K562 (cell line): ENCODE results near the gene KBTBD13. TPM values are rescaled to one million over a fixed set of nuclear protein-coding genes. Genes with fewer than 3 reads are reported as not detected.

Experiments used
- ATAC-seq: fragments of 200-7000 bp; cut with Tn5 transposase; 3 replicates; pipeline ENCODE4 v1.9.1; 2020; ENCODE audit warnings: moderate library complexity
- BruUV-seq: library from RNA; stranded (reverse); fragments of 400-500 nt; replicated peaks from 2 replicates; lab custom pipeline; 2021; lab: Mats Ljungman, UMichigan
- CTCF ChIA-PET: fragments of 300-600 bp; formaldehyde crosslinking; extraction: SDS; loops from one replicate; lab custom pipeline; 2021; ENCODE audit warnings: low intra/inter-chr PET ratio; lab: Yijun Ruan, JAX
- POLR2A ChIA-PET: fragments of 300-600, 350-650 bp; sonication (Branson Sonifier 250); formaldehyde crosslinking; extraction: SDS; loops from one replicate; lab custom pipeline; 2021; ENCODE audit warnings: antibody characterized with exemption, inconsistent platforms; lab: Yijun Ruan, JAX
- DNase-seq, 4 experiments: peaks; one replicate each; pipeline versions ENCODE4 v3.0.0 to v3.0.0-alpha.2; 2011 to 2018; ENCODE audit warnings: low spot score in 3 of 4, mixed read lengths in 3 of 4; ENCODE audit errors: extremely low read depth in 1 of 4
- FAIRE-seq: peaks from 2 replicates; lab custom pipeline; 2011; peaks lifted over from hg19 to GRCh38; lab: Jason Lieb, UNC
- H2AFZ ChIP-seq: 2 replicates; pipeline ENCODE4 v1.6.0; 2011; ENCODE audit warnings: low read depth, low read length, control low read depth, inconsistent platforms
- H3K27ac ChIP-seq: fragments of 200-600 bp; 3 replicates; pipeline ENCODE4 v1.8.0; 2011; ENCODE audit warnings: low read depth, mild to moderate bottlenecking, control low read depth, inconsistent platforms, low read length, moderate library complexity, mixed read lengths; ENCODE audit errors: extremely low read depth
- H3K27me3 ChIP-seq, 2 experiments: fragments of 300-600 bp in 1 of 2; 2 replicates in 1 of 2; 3 replicates in 1 of 2; pipeline versions ENCODE4 v1.6.0 to v1.8.0; 2011; ENCODE audit warnings: inconsistent platforms in 2 of 2, low read length in 2 of 2, mild to moderate bottlenecking in 1 of 2, mixed read lengths in 1 of 2, moderate library complexity in 1 of 2; ENCODE audit not compliant: control insufficient read depth in 2 of 2, insufficient read depth in 2 of 2
- H3K36me3 ChIP-seq: fragments of 300-600 bp; 3 replicates; pipeline ENCODE4 v1.8.0; 2011; ENCODE audit warnings: mild to moderate bottlenecking, low read length, inconsistent platforms; ENCODE audit not compliant: control insufficient read depth, insufficient read depth
- H3K4me1 ChIP-seq, 2 experiments: fragments of 200-600 bp in 1 of 2; replicated peaks in 1 of 2; 2 replicates in 1 of 2; 3 replicates in 1 of 2; pipeline versions ENCODE4 v1.5.1 to v1.8.0; 2011; ENCODE audit warnings: inconsistent platforms in 2 of 2, low read length in 2 of 2, mild to moderate bottlenecking in 1 of 2, mixed read lengths in 1 of 2, moderate library complexity in 1 of 2; ENCODE audit not compliant: control insufficient read depth in 2 of 2, insufficient read depth in 2 of 2
- H3K4me2 ChIP-seq: 2 replicates; pipeline ENCODE4 v1.6.1; 2011; ENCODE audit warnings: low read length, control low read depth, inconsistent platforms, mixed read lengths; ENCODE audit not compliant: insufficient read depth
- H3K4me3 ChIP-seq: fragments of 200-600 bp; sonication (generic), shearing (Covaris generic); 2 replicates; pipeline ENCODE4 v1.5.1; 2016; ENCODE audit warnings: control low read depth, inconsistent platforms
- H3K79me2 ChIP-seq: fragments of 200-600 bp; 3 replicates; pipeline ENCODE4 v1.8.0; 2011; ENCODE audit warnings: low read length, inconsistent platforms; ENCODE audit not compliant: control insufficient read depth, insufficient read depth
- H3K9ac ChIP-seq, 2 experiments: 2 replicates each; pipeline versions ENCODE4 v1.6.0 to v1.6.1; 2011; ENCODE audit warnings: low read depth in 2 of 2, low read length in 2 of 2, control low read depth in 1 of 2, inconsistent platforms in 1 of 2, mild to moderate bottlenecking in 1 of 2, mixed read lengths in 1 of 2; ENCODE audit not compliant: insufficient read depth in 1 of 2
- H3K9me1 ChIP-seq: one replicate; pipeline ENCODE4 v1.6.0; 2011; ENCODE audit warnings: inconsistent platforms, mild to moderate bottlenecking, low read length, moderate library complexity; ENCODE audit not compliant: control insufficient read depth, insufficient read depth
- H3K9me3 ChIP-seq: replicated peaks from 2 replicates; pipeline ENCODE4 v1.5.1; 2011; ENCODE audit warnings: low read depth, low read length, inconsistent platforms; ENCODE audit not compliant: control insufficient read depth, insufficient read depth
- H4K20me1 ChIP-seq: replicated peaks from 2 replicates; pipeline ENCODE4 v1.6.1; 2011; ENCODE audit warnings: low read length, inconsistent platforms, mixed read lengths; ENCODE audit not compliant: control insufficient read depth, insufficient read depth
- ARID3A ChIP-seq: IDR thresholded peaks from 2 replicates; pipeline ENCODE4 v1.6.1; 2012; ENCODE audit warnings: low read depth, low read length, improper control_type of control experiment, borderline replicate concordance
- DDX20 ChIP-seq: fragments of 450-650 bp; IDR thresholded peaks from 2 replicates; pipeline ENCODE4 v1.6.1; 2016; ENCODE audit warnings: missing genetic modification characterization, low read depth, mild to moderate bottlenecking, missing compliant biosample characterization, moderate library complexity
- FOXK2 ChIP-seq, 2 experiments: fragments of 450-650 bp; IDR thresholded peaks in 1 of 2; conservative IDR thresholded peaks in 1 of 2; 2 replicates each; pipeline ENCODE4 v1.6.1; 2016; ENCODE audit warnings: low read depth in 2 of 2, mild to moderate bottlenecking in 1 of 2
- HSF4 ChIP-seq: fragments of 250-450 bp; sonication (Bioruptor Pico); IDR thresholded peaks from 2 replicates; pipeline ENCODE4 v2.1.2; 2022; ENCODE audit warnings: mild to moderate bottlenecking, moderate library complexity, borderline replicate concordance
- JUNB ChIP-seq: fragments of 450-650 bp; formaldehyde crosslinking; conservative IDR thresholded peaks from 2 replicates; pipeline ENCODE4 v1.4.0; 2020; ENCODE audit warnings: mild to moderate bottlenecking
- MCM3 ChIP-seq: fragments of 450-650 bp; IDR thresholded peaks from 2 replicates; pipeline ENCODE4 v1.6.1; 2016
- NFIX ChIP-seq: fragments of 250-450 bp; sonication (Bioruptor Pico); IDR thresholded peaks from 2 replicates; pipeline ENCODE4 v1.4.0; 2020; ENCODE audit warnings: low read depth, mild to moderate bottlenecking, moderate library complexity
- POLR2AphosphoS5 ChIP-seq: IDR thresholded peaks from 2 replicates; pipeline ENCODE4 v1.6.1; 2011; ENCODE audit warnings: mild to moderate bottlenecking, low read depth, low read length, moderate library complexity; ENCODE audit not compliant: control insufficient read depth, insufficient read depth
- POLR2G ChIP-seq: fragments of 200-400 bp; formaldehyde crosslinking; IDR thresholded peaks from 2 replicates; pipeline ENCODE4 v1.6.1; 2017; ENCODE audit warnings: low read depth, mild to moderate bottlenecking, antibody characterized with exemption, low read length, moderate library complexity
- SMAD1 ChIP-seq: fragments of 150-350 bp; IDR thresholded peaks from 2 replicates; pipeline ENCODE4 v1.6.1; 2014; ENCODE audit warnings: low read length, low read depth; ENCODE audit not compliant: partially characterized antibody
- SMARCA5 ChIP-seq: fragments of 450-650 bp; IDR thresholded peaks from 2 replicates; pipeline ENCODE4 v1.6.1; 2016
- THAP7 ChIP-seq: fragments of 250-450 bp; sonication (Bioruptor Pico); IDR thresholded peaks from 2 replicates; pipeline ENCODE4 v1.5.0; 2021
- TRIM28 ChIP-seq: fragments of 450-650 bp; IDR thresholded peaks from 2 replicates; pipeline ENCODE4 v1.6.1; 2017
- XRCC5 ChIP-seq: fragments of 200-400 bp; formaldehyde crosslinking; IDR thresholded peaks from 2 replicates; pipeline ENCODE4 v1.6.1; 2017; ENCODE audit warnings: low read depth, mild to moderate bottlenecking, low read length
- ZC3H8 ChIP-seq: fragments of 450-650 bp; IDR thresholded peaks from 2 replicates; pipeline ENCODE4 v1.6.1; 2017
- ZNF695 ChIP-seq: fragments of 450-650 bp; formaldehyde crosslinking; IDR thresholded peaks from 2 replicates; pipeline ENCODE4 v1.4.0; 2020; ENCODE audit warnings: mild to moderate bottlenecking, moderate library complexity
- WGBS: fragments of 100-300 bp; shearing (Covaris generic); methylation state at CpG from one replicate; pipeline ENCODE4 v1.1.6; 2016; ENCODE audit warnings: low coverage, mixed read lengths; ENCODE audit not compliant: insufficient coverage; ENCODE audit errors: missing lambda C conversion rate; 5-methylcytosine and 5-hydroxymethylcytosine counted together
- in situ Hi-C: fragments of 300-500 bp; cut with MboI; formaldehyde crosslinking; loops from 4 replicates; pipeline ENCODE4 v1.15.0; 2018; ENCODE audit warnings: inconsistent platforms, mixed read lengths
- intact Hi-C: fragments of 100-400 bp; cut with micrococcal nuclease; formaldehyde crosslinking; loops from 2 replicates; pipeline ENCODE4 v1.14.2; 2022
- polyA plus RNA-seq, 8 experiments: library from polyadenylated mRNA; depleted of rRNA in 4 of 8; stranded (reverse) in 5 of 8; unstranded in 3 of 8; fragments of >200 nt; fragmentation: Nextera tagmentation in 2 of 8; fragmentation: Illumina TruSeq in 1 of 8; extraction: Ambion mirVana in 2 of 8; extraction: Trizol in 1 of 8; gene quantifications; 2 replicates each; pipeline versions ENCODE4 v1.2.1 to v1.2.3, GENCODE V29; 2011 to 2014; ENCODE audit warnings: inconsistent platforms in 1 of 8, missing spikeins in 1 of 8
- total RNA-seq, 7 experiments: library from RNA; depleted of rRNA in 6 of 7; stranded (reverse); fragments of >200 nt in 6 of 7; fragmentation: Illumina TruSeq in 2 of 7; extraction: Trizol in 2 of 7; gene quantifications; 2 replicates each; pipeline versions ENCODE4 v1.2.1 to v1.2.3, GENCODE V29; 2011 to 2021; ENCODE audit warnings: low replicate concordance in 1 of 7
- TF ChIP-seq, protein P1 (sequence below): fragments of 450-650 bp; IDR thresholded peaks from 2 replicates; pipeline ENCODE4 v1.7.0; 2016; ENCODE audit warnings: borderline replicate concordance

KBTBD13 gene
- total and polyA plus RNA-seq, 9 of the 15 experiments (the other 6 are each of a cell fraction or from before 2014, with no cell fraction given) = 0.07 to 0.13 (median 0.10) TPM; not detected in 3

GRCh38 chr15:65069779-65070546 lies 6.6 kb upstream of the KBTBD13 start (continued):
- TF ChIP-seq NFIX = no peak
- TF ChIP-seq POLR2G = no peak
- TF ChIP-seq HSF4 (CRISPR knock-in tag) = no peak
- no peak for TF ChIP-seq THAP7 (CRISPR knock-in tag)
- TF ChIP-seq SMARCA5 = no peak
- TF ChIP-seq TRIM28 = no peak
- TF ChIP-seq JUNB = no peak
- no peak for TF ChIP-seq SMAD1
- TF ChIP-seq POLR2AphosphoS5 = no peak
- TF ChIP-seq ZC3H8 = no peak
- TF ChIP-seq MCM3 = no peak
- TF ChIP-seq DDX20 (tag) = no peak

- Histone ChIP-seq H3K9me1 (no peaks in the 10 kb centered on the region), H3K4me2 (no peak overlapping the region), H4K20me1 (0 out of 2 replicates have a peak, but pooled peaks cover 3% of the 10 kb centered on the region), H3K36me3 (no peaks in the 10 kb centered on the region), H2AFZ (no peak overlapping the region), H3K4me3 (no peak overlapping the region), H3K9me3 (no peaks in the 10 kb centered on the region), H3K79me2 (no peaks in the 10 kb centered on the region), H3K27ac (no peak overlapping the region), H3K4me1 (peaks cover 0 to 10% of the 10 kb centered on the region in 2 experiments; a peak in 1 of 5 replicates), H3K9ac (no peak overlapping the region; a peak in 1 of 4 replicates), H3K27me3 (peaks cover 8 to 36% of the 10 kb centered on the region in 2 experiments; a peak in 4 of 5 replicates)
- ChIA-PET POLR2A (no interaction called here), CTCF (no interaction called here)
- 7% methylated on average over 5 of the region's 5 CpGs for WGBS
- intact Hi-C loops = no loop called here
- no peak for FAIRE-seq
- no peak for ATAC-seq
- DNase-seq = no peak
- in situ Hi-C loops = no loop called here
- BruUV-seq = no TSS peak
- TF ChIP-seq ZC3H8 (no peak), ZNF695 (no peak), FOXK2 (conservative IDR thresholded peaks at IDR 0.05 in 1 of 2, IDR thresholded peaks at IDR 0.05 in 1 of 2; ENCODE audit: low read depth in 2 of 2) (no peak), POLR2G (no peak), ARID3A (no peak), XRCC5 (no peak)
- TF ChIP-seq, protein P1, sequence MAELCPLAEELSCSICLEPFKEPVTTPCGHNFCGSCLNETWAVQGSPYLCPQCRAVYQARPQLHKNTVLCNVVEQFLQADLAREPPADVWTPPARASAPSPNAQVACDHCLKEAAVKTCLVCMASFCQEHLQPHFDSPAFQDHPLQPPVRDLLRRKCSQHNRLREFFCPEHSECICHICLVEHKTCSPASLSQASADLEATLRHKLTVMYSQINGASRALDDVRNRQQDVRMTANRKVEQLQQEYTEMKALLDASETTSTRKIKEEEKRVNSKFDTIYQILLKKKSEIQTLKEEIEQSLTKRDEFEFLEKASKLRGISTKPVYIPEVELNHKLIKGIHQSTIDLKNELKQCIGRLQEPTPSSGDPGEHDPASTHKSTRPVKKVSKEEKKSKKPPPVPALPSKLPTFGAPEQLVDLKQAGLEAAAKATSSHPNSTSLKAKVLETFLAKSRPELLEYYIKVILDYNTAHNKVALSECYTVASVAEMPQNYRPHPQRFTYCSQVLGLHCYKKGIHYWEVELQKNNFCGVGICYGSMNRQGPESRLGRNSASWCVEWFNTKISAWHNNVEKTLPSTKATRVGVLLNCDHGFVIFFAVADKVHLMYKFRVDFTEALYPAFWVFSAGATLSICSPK = no peak
Measured at GRCh38 chr15:65071381-65071811, 5.2 kb upstream of the KBTBD13 start.
